Activated CD4-positive, alpha-beta T cell treated with anti-CD3 and anti-CD28 coated beads for 24 hours (primary cell): Measurements from ENCODE around the gene BNIP3.
"Not testable (repeated sequence)": the region's sequence is repeated elsewhere in the genome, so short reads cannot be mapped to it uniquely, and the experiment has no call there.

ENCODE experiments used
- DNase-seq, 2 donors: peaks; one replicate each; pipeline ENCODE4 v3.0.0-alpha.2; 2020; ENCODE audit warnings: low read depth in 2 of 2

BNIP3 gene

DNA sequence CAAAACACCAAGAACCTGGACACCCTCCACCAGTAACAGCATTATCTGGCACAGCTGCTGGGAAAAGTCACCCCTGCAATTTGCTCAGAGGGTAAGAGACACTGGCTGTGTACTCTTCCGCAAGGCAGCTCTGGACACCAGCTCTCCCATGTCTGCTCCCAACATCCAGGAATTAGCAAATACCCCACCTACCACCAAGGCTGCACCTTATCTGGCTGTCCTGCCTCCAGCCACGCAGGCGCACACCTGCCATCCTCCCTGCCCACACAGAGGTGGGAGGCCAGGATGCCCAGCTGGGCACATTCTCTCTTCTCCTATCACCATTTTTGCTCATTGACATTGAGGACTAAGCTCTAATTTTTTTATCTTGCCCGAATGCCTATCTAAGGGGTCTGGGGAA, 20.3 kb upstream of the BNIP3 start:
- no peak for DNase-seq

DNA sequence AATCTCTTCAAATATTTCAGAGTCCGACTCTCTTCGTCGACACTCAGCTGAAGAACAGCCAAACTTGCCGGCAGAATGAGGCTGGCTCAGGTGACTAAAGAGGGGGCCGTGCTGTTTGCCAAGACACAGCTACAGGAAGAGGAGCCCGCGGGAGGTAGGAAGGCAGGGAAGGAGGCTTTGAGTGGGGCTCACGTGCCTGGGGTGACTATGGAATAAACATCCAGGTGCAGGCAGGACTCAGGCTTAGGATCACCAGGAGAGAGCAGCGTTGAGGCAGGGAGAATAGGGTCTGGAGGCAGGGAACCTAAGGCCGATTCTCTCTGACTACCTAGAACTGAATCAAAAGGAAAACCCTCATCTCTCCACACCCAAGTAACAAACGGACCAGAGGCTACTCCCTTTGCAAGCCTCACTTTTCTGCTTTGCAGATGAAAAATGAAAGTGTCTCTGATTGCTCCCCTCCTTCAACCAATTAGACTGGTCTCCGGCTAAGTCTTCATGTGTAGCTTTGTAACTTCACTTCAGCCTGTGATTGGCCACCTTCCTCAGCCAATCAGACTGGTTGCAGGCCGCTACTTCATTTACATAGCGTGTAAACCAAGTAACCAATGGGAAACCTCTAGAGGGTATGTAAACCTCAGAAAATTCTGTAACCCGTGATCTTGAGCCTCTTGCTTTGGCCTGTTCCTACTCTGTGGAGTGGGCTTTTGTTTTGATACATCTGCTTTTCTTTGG, 19.7 kb upstream of the BNIP3 start:
- DNase-seq: no peak

DNA sequence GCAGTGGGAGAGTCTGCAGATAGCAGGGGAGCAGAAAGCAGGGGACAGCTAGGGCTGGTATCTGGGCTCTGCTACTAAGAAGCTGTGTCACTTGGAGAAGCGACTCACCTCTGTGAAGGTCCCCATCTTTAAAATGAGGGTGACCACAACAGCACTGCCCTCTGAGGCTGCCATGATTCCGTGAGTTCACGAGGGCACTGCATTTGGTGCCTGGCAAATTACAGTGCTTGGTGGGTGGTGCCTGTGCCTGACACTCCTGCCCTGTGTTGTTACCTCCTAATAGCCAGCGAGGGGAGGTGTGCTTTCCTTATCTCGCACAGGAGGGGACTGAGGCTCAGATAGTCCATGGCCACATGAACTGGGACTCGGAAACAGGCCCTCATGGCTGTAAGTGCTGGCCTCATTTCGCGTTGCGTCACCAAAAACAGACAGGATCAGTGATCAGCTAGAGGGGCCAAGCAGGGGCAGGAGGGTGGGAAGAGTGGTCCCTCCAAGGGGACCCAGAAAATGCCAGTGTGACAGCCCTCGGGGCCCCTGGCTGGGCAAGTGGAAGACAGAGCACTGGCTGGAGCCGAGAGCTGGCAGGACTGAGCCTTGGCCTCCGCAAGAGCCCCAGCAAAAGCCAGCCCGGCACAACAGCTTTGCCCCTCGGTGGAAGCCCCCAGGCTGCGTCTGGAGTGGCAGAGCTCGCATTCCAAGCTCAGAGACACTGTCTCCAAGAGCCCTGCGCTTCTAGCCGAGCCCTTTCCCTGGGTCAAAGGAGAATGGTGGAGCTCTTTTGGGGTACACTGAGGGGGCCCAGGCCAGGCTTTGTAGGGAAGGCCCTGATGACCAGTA, 17.3 kb upstream of the BNIP3 start:
- DNase-seq: no peak

DNA sequence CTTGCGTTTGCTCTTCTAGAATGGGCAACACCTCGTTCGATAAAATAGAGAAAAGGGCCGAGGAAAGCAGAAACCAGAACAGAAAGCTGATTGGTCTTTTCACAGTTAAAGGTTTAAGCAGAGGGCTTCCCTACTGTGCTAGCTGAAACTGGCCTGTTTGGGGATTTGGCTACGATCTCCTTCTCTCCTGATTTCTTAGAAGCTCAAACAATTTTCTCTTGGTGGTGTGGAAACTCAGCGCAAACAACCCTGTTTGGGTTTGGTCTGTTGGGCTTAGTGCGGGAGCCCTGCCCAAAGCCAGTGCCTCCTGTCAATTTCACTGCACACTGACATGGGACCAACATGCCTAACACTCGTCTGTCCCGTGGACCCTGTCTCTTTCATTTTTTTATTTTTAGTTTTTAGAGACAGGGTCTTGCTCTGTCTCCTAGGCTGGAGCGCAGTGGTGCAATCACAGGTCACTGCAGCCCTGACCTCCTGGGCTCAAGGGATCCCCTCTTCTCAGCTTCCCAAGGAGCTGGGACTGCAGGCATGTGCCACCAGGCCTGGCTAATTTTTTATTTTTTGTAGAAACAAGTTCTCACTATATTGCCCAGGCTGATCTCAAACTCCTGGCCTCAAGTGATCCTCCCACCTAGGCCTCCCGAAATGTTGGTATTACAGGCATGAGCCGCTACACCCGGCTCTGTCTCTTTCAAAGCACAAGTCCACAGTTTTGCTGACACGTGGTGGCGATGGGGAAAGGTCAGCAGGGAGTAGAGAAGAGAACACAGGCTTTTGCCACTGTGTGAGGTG, 16.5 kb upstream of the BNIP3 start:
- DNase-seq: no peak

DNA sequence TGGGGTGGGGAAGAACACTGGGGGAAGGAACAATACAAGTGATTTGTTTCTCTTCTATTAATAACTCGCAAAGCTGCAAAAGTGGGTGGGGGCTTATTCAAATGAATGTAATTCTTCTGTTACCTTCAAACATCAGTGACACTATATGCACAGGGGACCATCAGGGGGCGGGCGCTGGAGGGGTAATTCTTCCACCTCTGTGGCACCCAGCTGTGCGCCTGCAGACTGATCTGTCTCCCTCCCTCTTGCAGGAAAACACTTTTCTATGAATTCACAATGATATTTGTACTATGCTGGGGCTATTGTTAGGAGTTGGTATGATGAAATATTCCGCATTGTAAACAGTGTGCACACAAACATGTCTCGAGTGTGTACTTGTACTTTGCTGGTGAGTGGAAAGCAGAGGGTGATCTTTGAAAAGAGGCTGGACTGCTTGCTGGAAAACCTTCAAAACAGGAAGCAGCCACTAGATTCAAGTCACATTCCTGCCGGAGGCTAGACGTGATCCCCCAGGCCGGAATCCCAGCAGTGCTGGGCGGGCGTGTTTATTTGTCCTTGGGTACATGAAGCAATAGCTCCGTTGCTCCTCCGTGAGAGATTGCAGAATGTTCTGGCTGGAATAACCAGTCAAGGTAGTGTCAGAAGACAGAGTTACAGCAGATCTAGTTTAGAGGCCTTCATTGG, 15.8 kb upstream of the BNIP3 start:
- DNase-seq: no peak

DNA sequence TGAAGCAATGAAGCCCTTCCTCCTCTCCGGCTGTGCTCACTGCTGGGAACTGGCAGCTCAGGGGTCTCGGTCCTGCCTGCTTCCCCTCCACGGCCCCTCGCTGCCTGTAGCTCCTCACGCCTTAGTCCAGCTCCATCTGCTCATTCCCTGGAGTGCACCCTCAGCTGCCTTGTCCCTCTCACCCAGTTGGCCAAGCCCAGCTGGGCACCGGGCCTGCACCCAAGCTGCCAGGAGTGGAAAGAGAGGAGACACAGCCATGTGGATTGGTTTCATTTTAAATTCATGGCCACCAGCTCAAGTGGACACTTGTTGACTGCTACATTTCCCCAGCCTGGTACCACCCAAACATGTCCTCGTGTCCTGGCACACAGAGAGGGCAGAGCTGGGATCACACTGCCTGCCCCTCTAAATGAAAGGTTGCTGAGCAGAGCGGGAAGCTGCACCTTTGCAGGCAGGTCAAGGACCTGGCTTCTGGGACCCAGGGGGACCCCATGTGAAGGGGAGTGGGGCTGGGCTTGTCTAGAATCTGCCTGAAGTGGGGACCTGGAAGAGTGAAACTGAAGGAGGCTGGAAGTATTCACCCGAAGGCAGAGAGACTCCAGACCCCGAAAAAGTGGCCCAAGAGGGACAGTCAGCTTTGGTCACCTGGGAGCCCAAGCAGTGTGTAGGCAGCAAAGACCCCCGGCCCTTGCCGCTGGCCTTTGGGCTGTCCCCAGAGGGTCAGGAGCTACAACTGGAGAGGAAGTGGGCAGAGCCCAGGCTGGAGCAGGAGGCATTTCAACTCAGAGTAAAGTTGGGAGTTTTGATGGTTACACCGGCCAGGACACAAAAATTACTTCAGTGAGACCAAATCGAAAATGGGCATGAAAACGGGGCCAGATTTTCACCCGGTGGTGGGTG, 15.0 kb upstream of the BNIP3 start:
- no peak for DNase-seq

DNA sequence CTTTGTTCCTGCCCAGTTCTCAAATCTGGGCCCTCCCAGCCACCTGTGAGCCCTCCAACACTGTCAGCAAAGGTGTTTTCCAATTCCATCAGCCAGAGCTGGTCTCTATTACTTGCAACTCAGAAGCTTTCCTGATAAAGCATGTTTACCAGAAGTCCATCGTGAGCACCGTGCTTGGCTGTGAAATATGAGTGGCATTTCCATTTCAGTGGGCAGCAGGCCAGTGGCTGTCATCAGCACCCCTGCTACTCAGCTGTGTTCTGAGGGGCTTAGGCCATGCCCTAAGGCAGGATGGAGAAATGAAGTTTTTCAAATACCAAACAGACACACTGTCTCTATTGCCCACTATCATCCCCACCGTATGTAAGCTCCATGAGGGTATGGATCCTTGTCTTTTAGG, 12.7 kb upstream of the BNIP3 start:
- no peak for DNase-seq

DNA sequence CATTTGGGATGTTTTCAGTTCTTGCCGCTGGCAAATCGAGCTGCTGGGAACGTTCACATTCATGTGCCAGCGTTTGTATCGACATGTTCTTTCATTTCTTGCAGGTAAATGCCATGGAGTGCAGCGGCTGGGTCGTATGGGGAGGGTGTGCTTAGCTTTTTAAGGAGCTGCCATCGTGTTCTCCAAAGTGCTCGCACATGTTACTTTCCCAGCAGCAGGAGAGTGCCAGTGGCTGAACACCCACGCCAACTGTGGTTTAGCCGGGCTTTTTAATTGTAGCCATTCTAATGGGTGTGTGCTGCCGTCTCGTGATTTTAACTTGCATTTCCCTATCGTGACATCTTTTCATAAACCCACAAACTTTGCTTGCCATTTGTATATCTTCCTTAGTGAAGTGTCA, 11.6 kb upstream of the BNIP3 start:
- no peak for DNase-seq

DNA sequence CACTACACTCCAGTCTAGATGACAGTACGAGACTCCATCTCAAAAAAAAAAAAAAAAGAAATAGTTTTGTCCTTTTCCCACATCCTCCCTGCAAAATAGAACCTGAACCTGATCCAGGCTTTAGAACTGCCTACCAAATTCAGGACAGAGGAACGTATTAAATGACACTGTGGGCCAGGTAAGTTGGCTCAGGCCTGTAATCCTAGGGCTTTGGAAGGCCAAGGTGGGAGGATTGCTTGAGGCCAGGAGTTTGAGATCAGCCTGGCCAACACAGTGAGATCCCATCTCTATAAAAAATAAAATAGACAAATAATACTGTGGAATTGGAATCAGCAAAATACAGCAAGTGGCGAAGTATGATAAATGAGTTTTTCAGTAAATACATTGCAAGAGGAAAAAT, 10.0 kb upstream of the BNIP3 start:
- no peak for DNase-seq

DNA sequence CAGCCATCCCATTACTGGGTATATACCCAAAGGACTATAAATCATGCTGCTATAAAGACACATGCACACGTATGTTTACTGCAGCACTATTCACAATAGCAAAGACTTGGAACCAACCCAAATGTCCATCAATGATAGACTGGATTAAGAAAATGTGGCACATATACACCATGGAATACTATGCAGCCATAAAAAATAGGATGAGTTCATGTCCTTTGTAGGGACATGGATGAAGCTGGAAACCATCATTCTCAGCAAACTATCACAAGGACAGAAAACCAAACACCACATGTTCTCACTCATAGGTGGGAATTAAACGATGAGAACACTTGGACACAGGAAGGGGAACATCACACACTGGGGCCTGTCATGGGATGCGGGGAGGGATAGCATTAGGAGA, 6.1 kb upstream of the BNIP3 start:
- not testable (repeated sequence) for DNase-seq

DNA sequence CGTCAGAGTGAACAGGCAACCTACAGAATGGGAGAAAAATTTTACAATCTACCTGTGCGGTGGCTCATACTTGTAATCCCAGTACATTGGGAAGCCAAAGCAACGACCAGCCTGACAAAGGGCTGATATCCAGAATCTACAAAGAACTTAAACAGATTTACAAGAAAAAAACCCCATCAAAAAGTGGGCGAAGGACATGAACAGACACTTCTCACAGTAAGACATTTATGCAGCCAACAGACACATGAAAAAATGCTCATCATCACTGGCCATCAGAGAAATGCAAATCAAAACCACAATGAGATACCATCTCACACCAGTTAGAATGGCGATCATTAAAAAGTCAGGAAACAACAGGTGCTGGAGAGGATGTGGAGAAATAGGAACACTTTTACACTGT, 5.6 kb upstream of the BNIP3 start:
- DNase-seq: not testable (repeated sequence)

DNA sequence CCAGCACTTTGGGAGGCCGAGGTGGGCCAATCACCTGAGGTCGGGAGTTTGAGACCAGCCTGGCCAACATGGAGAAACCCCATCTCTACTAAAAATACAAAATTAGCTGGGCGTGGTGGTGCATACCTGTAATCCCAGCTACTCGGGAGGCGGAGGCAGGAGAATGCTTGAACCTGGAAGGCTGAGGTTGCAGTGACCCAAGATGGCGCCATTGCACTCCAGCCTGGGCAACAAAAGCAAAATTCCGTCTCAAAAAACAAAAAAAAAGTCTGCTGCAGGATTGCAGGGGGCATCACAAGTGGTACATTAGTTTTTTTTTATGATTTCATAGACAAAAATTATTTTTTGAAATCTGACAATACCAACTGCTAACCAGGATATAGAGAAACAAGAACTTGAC, 5.1 kb upstream of the BNIP3 start:
- DNase-seq: not testable (repeated sequence)

DNA sequence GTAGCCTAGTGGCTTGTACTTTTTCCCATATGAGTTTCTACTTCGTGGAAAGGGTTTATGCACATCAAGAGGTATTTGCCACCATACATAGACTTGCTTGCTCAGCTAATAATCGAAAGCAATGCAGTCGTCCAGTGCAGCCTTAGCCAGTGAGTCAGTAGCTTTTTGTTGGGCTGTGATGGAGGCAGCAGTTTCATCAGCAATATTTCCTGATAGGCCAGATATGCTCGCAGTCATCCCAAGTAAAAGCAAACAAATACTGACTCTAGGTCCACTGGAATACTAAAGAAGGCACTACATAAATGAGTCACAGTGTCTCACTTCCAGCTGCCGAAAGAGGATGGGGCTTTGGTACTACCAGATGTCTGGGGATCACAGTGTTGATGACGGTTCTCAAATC, 2.1 kb upstream of the BNIP3 start:
- DNase-seq: no peak

DNA sequence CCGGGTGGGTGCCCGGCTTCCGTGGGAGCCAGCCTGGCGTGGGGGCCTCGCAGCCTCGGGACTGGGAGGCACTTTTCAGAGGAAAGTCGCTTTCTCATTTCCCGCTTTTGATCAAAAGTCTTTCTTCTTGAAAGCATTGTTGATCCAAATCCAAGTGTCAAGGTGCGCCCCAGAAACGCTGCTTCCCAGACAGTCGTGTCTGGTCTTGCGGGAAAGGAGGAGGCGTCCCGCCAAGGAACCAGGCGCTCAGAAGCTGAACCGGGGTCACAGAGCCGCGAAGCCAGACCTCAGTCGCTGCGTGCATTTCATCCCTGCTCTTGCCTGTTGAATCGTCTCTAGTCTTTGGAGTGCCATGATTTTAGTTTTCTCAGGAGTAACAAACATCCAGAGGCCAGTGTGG, 1.1 kb upstream of the BNIP3 start:
- no peak for DNase-seq

DNA sequence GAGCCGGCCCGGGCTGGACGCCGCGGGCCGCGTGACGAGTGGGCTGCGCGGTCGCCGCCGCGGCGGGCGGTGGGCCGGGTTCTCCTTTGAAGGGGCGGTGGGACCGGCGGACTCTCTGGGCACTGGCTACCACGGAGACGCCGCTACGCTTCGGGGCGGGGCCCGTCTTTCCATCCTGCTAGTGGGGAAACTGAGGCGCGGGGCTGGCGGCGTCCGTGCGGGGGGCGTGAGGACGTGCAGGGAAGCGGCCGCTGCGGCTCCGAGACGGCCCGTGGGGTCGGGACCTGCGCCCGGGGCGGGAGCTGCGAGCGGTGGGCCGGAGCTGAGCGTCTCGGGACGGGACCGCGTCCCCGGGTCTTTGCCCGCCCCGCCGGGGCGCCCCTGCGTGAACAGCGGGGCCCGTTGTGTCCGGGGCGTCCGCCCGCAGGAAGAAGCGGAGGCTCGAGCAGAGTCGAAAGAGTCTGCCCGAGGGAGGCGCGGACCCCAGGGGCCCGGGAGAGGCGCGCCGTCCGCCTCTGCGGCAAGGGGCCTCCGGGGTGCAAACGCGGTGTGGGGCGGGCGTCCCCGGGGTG, 548 bp upstream of the BNIP3 start:
- DNase-seq: no peak

DNA sequence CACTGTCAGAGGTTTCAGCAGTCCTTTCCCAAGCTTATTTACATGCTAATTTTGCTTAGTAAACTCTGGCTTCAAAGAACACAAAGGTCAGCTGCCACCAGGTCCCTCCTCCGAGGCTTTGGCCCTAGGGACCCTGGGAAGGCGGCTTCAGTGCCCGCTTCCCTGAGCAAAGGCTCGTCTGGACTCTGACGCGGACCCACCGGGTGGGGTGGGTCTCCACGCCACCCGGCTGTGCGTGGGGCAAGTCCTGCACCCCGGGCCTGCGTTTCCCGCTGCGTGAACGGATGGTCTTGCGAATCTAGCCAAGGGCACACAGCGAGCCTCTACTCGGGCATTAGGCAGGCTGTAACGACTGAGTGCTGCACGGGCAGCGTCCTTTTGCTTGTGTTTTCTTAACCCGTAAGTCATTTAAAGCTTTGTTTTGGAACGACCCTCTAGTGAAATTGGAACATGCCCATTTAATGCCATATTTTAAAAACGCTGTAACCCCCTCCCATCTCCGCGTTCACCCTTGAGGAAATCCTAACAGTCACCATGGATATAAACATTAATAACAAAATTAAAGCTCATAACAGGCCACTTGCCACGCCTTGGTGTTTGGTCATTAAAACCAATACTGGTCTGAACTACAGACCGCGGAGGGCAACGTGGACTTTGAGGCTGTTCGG, 828 bp downstream of the BNIP3 start:
- DNase-seq: no peak

DNA sequence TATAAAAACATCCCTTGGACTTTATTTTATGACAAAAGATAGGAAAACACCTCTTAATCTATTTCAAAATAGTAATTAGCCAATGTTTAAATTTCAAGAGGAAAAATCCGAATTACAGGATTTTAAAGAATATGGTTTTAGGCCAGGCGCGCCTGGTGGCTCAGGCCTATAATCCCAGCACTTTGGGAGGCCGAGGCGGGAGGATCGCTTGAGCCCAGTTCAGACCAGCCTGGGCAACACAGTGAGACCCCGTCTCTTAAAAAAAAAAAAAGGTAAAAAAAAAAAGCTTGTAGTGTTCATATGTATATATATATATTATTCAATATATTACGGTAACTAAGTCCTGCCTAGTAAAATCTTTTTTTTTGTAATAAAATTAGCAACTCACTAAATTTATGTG, 1.4 kb downstream of the BNIP3 start:
- DNase-seq: no peak

DNA sequence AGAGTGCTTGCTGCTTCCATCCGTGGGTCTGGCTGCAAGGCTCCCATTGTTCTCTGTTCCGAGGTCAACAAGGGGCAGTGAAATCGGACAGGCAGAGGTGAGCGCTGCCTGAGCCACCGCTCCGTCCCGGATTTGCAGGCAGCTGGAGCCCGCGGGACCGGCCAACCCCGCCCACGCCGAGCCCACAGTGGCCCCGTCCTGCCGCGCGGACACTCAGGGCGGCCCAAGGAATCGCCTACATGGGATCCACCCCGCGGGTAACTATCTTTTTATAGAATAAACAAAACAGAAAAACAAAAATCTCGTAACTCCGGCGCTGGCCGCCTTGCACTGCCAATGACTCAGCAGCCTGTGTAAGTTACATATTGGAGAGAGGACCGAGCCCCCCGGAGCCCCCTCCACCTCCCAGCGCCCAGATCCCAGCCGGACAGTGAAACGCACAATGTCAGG, 1.9 kb downstream of the BNIP3 start:
- DNase-seq: no peak

DNA sequence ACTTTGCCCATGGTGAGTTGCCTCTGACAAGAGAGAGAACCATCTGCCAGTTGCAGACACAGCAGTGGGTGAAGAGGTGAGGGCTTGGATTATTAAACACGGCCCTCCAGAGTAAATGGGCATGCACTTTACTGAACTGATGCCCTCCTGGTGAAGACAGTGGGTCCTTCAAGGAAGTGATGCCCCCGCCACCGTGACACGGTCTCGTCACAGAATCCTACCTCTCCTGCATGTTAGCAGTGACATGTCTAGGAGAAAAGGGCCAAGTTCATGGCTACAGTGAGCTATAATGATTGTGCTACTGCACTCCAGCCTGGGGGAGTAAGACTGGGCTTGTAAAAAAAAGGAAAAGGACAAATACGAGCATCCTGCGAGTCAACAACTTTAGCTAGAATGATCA, 2.4 kb downstream of the BNIP3 start:
- no peak for DNase-seq

DNA sequence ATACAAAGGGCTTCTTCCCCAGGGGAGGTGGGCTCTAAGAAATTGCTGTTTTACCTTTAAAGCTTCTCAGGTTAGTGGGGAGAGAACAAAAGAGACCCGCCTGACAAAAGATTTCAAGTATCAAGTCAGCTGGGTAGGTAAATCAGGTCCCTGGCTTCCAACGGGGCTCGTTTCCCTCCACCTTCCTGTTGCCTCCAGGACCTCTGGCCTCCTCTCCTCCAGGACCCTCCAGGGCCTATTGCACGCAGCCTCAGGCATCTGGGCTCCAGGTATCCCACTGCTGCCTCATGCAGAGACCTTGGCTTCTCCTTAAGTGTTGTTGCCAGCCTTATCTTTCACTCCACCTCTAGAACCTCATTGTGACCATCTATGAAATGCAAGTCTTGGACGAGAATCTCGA, 2.9 kb downstream of the BNIP3 start:
- DNase-seq: no peak
